Dedifferentiated amniotic fluid mesenchymal stem cell (primary cell): Measurements from ENCODE around the gene DOCK4.

Experiments
- DNase-seq: peaks from one replicate; pipeline ENCODE4 v3.0.0-alpha.2; 2016; ENCODE audit errors: extremely low spot score

Gene DOCK4

GRCh38 chr7:111736552-111736874 is 469.7 kb downstream of the DOCK4 start:
- DNase-seq = no peak

DNA sequence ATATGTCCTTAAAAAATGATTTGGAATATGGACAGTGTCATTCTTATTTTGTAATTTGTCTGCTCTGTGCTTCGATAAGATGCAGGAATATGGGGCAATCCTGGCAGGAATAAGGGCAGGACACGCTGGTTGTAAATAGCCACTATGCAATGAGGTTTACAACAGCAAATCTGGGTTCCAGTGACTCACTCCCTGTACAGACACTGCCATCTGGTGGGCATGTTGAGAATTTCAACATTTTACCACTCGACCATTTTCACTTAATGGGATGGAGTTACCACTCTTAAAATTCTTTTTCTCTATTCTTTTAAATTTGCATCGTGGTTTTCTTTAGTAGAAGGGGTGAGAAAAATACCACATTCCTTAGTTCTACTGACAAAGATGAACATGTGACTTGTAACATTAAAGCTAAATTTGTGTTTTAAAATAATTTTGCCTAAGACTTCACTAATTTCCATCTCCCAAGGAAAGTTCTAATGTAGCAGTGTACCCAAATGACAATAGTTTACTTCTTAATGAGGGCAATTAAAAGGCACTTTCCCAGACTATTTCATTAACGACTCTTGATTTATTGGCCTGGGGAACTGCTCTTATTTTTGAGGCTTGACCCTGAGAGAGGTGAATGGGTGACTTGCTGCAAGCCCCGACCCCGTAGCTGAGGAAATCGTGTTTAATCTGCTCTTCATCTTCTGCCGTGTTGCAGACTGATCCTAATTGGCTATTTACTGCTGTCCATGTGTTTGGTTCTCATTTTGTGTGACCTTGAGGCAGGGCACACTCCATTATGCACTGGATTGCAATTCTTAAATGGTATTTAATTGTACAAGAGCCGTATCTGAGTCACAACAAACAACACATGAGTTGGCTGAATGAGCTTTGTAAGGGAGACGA is 470.3 kb downstream of the DOCK4 start:
- DNase-seq = peak; percentile 79

GRCh38 chr7:111734954-111735660 is 471.1 kb downstream of the DOCK4 start:
- DNase-seq = no peak

DNA sequence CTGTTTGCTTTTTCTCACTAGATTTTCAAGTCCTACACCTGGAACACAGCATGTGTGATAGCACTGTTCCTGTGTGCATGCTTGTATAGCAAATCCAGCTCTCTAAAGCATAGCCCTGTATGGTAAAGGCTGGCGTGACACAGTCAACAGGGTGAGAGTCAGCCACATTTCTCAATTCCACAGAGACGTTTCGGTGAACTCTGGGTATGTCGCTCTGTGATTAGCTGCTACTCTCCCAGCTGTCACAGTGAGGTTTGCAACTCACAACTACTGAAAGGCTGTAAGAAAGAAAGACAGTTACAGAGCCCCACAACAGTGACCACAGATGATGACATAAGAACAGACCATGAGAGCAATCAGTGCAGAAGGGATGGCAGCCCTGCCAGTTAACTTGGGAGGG is 473.3 kb downstream of the DOCK4 start:
- no peak for DNase-seq

DNA sequence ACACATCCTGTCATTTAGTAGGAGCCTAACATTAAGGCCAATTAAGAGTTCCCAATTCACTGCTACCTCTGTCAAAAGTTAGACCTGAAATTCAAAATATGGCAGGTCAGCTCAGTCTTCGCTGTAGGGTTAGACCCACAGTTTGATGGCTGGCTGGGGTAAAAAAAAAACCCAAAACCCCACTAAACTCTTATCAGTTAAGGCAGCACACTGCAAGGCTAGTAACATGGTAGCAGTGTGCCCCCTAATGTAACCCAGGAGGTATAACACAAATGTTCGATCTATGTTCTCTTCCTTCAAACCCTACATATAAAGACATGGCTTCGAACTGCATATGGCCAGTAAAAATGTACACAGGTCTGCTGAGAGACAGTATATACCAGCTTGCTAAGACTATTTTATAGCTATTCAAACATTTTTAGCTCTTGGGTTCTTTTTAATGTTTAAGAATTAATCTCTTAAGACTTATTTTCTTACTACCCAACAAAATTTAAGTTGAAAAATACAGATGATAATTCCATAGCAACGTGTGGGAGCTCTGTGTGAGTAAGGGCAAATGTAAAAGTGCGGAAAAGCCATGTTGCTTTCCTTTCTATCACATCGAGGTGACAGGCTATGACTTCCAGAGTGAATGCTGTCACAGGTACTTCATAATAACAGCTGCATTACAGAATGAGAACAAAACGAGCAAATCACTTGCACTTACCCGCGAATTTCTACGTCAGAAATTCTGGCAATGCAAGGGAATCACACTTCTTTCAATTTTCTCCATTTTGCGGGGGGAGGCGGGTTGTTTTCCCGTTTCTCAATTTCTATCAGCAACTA is 475.5 kb downstream of the DOCK4 start:
- peak; percentile 20 for DNase-seq

GRCh38 chr7:111730057-111730456 is 476.1 kb downstream of the DOCK4 start:
- no peak for DNase-seq

GRCh38 chr7:111729483-111729882 is 476.7 kb downstream of the DOCK4 start:
- no peak for DNase-seq

DNA sequence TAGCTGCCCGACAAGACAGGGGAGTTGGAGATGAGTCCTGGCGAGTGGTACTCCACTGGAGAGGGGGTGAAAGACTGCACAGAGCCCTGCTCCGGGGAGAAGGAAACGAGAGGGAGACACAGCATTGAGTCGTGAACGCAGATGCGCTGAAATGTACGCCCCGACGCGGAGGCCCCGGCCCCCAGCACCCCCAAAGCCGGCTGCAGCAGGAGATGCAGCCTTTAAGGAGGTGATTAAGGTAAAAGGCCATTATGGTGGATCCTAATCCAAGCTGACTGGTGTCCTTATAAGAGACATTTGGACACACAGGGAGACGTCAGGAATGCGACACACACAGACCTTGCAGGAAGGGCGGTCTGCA is 477.6 kb downstream of the DOCK4 start:
- DNase-seq = no peak

- no peak for DNase-seq
Measured at GRCh38 chr7:111727905-111728634, 478.1 kb downstream of the DOCK4 start.

- DNase-seq = no peak
Measured at GRCh38 chr7:111718886-111719285, 487.3 kb downstream of the DOCK4 start.

GRCh38 chr7:111711426-111712065 is 494.7 kb downstream of the DOCK4 start:
- DNase-seq = no peak

GRCh38 chr7:111710839-111711380 is 495.3 kb downstream of the DOCK4 start:
- DNase-seq = no peak

DNA sequence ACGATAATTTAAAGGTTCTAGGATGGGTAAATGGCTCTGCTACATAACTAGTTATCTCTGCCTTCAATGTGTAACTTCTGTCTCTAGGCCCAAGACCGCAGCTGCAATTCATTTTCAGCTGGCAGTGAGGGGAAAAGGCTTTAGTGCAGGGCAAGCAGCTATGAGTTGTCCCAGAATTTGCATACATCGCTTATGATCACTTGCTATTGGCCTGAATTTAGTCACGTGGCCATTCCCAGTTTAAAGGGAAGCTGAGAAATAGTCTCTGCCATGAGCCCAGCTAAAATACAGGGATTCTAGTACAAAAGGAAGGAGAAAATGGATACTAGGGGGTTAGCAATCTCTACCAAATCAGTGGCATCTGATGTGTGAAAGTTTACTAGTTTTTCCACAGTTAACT is 498.1 kb downstream of the DOCK4 start:
- no peak for DNase-seq

- no peak for DNase-seq
Measured at GRCh38 chr7:111705807-111706206, 500.4 kb downstream of the DOCK4 start.

- no peak for DNase-seq
Measured at GRCh38 chr7:111697771-111698170, 508.4 kb downstream of the DOCK4 start.

DNA sequence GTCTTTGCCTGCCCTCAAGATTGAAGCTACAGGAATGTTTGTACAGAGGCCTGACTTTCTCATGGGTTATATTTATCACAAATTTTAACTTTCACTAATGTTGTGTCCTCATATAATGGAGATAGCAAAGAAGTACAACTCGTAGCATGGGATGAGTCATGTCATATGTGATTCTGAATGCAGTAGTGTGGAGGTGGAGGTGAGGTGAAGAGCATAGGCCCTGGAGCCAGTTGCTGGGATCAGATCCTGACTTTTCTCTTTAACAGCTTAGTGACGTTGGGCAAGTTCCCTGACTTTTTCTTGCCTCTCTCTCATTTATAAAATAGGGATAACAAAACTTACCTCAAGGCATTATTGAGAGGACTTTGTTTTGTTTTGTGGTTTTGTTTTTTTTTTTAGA is 511.8 kb downstream of the DOCK4 start:
- no peak for DNase-seq

DNA sequence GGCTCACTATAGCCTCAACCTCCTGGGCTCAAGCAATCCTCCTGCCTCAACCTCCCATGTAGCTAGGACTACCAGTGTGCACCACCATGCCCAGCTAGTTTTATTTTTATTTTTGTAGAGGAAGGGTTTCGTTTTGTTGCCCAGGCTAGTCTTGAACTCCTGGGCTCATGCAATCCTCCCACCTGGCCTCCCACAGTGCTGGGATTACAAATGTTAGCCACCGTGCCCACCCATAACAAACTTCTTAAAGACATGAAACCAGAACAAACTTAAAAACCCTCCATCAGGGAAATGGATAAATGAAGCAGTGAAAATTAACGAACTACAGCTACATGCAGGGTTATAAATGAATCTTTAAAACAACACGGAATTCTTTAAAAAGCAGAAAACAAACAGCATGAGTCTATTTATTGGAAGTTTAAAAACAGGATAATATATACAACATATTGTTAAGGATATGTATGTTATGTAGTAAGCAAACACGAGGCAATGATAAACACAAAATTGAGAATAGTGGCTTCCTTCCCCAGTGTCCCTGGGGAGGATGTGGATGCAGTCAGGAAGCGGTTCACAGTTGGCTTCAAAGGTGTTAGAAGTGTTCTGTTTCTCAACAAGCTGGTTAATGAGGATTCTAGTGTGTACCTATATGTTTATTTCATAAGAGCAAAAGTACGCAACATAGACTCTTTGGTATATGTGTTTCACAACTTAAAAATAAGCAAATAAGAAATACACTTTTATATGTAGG is 515.7 kb downstream of the DOCK4 start:
- no peak for DNase-seq

- no peak for DNase-seq
Measured at GRCh38 chr7:111685349-111685748, 520.9 kb downstream of the DOCK4 start.

GRCh38 chr7:111682588-111683340 is 523.4 kb downstream of the DOCK4 start:
- no peak for DNase-seq

- DNase-seq = no peak
Measured at GRCh38 chr7:111681242-111681641, 525.0 kb downstream of the DOCK4 start.
